HG03039 (cell line): ENCODE results near the gene XYLT1.
"Not testable (repeated sequence)": the region's sequence is repeated elsewhere in the genome, so short reads cannot be mapped to it uniquely, and the experiment has no call there.

Experiments
- ATAC-seq: cut with Tn5 transposase; IDR thresholded peaks from one replicate; pipeline ENCODE4 v1.9.1; 2021; ENCODE audit warnings: mild to moderate bottlenecking, moderate library complexity; ENCODE audit not compliant: unreplicated experiment

Gene XYLT1, protein sequence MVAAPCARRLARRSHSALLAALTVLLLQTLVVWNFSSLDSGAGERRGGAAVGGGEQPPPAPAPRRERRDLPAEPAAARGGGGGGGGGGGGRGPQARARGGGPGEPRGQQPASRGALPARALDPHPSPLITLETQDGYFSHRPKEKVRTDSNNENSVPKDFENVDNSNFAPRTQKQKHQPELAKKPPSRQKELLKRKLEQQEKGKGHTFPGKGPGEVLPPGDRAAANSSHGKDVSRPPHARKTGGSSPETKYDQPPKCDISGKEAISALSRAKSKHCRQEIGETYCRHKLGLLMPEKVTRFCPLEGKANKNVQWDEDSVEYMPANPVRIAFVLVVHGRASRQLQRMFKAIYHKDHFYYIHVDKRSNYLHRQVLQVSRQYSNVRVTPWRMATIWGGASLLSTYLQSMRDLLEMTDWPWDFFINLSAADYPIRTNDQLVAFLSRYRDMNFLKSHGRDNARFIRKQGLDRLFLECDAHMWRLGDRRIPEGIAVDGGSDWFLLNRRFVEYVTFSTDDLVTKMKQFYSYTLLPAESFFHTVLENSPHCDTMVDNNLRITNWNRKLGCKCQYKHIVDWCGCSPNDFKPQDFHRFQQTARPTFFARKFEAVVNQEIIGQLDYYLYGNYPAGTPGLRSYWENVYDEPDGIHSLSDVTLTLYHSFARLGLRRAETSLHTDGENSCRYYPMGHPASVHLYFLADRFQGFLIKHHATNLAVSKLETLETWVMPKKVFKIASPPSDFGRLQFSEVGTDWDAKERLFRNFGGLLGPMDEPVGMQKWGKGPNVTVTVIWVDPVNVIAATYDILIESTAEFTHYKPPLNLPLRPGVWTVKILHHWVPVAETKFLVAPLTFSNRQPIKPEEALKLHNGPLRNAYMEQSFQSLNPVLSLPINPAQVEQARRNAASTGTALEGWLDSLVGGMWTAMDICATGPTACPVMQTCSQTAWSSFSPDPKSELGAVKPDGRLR

DNA sequence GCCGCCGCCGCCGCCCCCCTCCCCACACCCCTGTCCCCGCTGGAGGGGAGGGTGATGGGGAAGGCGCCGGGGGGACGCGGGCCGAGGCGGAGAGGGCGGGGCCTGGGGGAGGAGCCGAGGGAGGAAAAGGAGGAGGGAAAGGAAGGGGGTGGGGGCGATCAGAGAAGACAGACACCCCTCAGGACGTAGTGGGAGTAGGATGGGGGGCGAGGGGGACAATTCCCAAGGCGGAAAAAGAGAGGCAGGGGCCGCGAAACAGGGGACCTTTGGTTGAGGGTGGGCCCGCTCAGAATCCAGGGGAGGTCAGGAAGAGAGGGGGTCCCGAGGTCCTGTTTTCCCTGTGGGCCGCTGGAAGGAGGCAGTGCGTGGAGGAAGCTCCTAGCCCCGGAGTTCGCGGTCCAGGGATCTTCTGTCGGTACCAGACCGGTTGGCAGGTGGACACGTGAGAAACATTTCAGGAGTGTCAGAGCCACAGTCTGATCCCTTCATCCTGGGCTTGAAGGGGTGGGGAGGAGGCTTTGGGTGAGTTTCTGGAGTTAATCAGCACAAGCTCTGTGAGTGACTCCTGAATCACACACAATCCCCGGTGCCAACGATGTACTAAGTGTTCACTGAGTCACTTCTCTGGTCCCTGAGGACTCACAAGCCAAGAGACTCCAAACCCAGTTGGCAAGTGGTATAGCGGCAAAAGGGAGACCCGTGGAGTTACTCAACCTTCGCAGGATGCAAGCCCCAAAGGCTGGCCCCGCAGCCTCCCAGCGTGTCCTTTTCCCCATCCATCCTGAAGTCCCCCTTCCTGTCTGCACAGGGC is at the start of gene XYLT1:
Gene XYLT1, minus strand, starts transcription at position 53 of the 811 bp plus-strand sequence. CDS start 164 bp downstream, outside the sequence.
- no peak for ATAC-seq

DNA sequence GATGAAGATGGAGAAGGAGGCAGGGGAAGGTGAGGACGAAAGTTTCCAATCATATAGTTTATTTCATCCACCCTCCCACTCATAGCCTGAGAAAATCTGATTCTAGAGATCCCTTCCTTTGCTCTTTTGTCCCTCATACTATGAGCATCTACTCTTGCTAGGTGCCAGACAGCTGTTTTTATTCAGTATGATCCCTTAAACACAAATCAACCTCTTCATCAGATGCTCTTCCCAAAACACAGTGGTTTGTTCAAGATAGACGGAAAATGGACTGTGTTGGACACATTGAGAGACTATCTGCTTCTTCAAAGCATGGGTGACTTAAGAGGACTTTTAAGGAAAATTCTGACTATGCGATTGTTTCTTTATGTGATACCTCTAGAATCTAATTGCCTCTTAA is 49.4 kb upstream of the XYLT1 start:
- ATAC-seq: no peak

DNA sequence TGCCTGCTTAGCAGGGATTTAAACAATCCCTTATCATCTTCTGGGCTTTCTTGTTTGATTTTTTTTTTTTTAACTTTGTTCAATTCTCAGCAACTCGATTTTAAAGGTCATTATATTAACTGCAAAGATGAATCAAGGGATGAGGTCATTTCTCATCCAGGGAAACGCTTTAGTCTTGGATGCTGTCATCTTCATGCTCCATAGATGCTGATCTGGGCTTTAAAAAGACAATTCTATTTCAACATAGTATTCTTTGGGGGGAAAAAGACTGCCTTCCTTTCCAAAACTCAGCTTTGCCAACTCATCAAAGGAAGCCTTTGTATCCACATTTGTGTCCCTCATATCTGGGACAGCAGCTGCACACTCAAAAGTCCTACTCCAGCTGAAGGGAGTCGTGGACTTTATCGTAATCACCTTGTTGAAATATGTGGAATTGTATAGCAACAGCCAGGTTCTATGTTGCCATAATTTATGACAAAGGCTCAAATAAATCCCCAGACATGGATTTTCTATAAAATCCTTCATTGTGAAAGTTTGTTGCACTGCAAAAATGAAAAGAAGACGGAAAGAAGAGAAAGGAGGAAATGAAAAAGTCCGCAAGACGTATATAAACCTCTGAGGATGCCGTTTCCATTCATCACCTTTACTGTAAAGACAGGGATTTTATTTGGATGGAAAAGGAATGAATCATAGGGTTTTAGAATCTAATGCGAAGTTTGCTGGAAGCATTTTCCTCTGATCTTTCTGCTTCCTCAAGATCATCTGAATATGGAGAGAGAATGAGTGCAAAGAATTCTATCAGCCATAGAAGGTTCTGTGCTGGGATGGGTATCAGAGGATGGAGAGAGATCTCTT is 48.6 kb upstream of the XYLT1 start:
- ATAC-seq: no peak

DNA sequence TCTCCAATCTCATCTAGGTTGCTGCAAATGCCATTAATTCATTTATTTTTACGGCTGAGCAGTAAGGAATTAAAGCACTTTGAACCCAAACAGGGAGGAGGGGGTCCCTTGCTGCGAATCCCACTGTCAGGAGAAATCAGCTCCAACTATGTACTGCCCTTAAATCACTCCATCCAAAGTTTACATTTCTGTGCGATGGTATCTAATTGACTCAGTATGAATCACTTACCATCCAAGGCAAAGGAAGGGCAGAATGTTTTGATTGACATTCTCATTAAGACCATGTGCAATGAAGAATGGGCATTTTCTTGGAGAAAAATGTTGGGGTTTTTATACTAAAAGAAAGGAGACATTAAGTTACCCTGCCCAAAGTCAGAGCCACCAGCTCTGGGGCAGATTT is 47.7 kb upstream of the XYLT1 start:
- no peak for ATAC-seq

DNA sequence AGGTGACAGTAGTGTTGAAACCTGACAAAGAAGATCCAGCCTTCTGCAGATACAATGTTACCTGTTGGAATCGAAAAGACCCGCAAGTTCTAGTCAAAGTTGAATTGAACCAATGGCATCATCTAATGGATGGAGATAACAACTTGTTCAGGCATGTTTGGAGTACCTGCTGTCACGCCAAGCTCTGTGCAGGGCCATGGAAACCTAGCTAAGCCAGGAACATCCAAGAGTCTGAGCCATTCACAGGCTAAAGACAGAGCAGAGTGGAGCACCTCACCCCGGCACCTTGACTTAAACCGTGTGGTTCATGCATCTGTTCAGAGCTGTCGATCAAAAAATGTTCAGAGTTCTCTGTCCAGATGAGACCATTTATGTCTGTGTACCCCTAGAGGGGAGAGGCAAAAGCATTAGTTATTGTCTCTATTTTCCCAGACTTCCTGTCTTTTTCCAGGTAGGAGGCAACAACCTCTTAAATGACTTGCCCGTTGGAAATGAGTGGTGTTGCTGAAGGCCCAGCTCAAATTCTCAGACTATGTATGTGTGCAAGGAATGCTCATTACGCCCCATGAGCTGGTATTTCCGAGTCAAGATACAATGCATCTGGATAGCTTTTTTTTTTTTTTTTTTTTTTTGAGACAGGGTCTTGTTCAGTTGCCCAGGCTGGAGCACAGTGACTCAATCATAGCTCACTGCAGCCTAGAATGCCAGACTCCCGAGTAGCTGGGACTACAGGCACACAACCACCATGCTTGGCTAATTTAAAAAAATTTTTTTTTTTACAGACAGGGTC is 44.9 kb upstream of the XYLT1 start:
- no peak for ATAC-seq

DNA sequence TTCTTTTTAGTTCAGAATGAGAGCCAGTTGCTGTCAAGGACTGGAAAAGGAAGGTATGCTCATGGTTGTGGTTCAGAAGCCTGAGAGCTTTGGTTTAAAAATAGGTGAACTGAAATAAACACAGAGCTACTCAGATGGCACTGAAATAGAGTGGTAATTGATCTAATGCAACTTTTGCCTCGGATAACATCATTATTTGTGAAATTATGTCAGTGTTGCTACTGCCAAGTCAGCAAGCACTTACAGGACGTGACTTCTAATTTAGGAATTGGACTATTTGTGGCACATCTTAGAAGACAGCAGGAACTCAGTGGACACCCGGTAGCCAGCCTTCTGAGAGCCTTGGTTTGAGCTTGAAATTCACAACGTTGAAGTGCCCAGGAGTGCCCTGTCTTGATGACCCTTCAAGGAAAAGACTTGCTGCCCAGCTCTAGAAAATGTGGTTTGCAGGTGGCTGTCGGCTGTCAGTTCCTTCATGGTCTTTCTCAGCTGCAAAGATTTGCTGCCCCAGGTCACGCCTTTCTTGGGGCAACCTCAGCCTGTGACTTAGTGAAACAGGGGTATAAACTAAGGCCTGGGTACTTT is 42.0 kb upstream of the XYLT1 start:
- no peak for ATAC-seq

DNA sequence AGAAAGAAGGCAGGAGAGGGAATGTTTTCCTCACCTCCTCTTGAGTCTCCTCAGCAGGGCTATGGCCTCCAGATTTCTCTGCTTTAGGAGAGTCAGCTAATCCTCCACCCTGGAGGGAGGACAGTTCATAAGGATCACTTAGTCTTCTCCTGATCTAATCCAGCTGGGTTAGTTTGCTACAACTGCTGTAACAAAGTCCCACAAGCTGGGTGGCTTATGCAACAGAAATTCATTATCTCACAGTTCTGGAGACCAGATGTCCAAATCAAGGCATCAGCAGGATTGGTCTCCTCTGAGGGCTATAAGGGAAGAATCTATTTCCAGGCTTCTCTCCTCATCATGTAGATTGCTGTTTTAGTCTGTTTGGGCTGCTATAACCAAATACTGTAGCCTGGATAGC is 40.6 kb upstream of the XYLT1 start:
- ATAC-seq: no peak

DNA sequence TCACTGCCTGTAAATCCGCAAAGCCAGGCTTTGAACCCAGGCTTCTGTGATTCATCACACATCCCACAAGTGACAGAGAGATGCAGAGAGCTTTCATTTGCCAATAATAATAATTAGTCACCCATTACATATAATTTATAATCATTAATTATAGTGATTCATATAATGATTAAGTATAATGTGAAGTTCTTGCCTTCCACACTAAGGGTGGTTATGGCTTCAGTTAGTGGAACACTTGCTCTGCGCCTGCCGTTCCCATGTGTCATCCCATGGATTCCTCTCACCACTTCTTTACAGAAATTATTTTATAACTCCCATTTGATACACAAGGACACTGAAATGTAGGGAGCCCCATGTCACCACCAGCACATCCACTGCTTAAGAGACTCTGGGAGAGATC is 39.8 kb upstream of the XYLT1 start:
- no peak for ATAC-seq

DNA sequence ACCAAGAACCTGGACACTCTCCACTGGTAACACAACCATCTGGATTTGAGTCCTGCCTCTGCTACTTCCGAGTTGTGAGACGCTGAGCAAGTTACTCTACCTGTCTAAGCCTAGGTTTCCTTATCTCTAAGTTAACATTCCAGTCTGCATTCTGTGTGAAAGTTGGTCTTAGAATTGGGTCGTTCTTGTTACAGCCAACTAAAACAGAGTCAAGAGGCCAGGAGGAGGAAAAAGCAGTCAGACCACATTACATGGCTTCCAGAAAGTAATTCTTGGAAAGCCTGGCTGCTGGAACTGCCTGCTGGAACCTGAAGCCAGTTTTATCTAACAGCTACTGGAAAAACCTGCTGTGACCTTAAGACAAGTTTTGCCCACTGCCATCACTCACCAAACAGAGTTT is 38.4 kb upstream of the XYLT1 start:
- ATAC-seq: no peak

DNA sequence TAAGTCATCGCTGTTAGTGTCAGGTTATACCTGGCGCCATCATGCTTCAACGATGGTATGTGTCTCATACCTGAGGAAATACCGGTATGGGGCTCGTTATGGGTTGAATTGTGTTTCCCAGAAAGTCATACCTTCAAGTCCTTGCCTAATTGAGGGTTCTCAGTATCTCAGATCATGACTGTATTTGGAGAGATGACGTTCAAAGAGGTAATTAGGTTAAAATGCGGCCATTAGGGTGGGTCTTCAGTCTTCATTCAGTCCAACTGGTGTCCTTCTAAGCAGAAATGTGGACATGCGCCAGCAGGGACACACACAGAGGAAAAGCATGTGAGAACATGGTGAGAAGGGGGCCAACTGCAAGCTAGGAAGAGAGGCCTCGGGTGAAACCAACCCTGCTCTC is 37.5 kb upstream of the XYLT1 start:
- no peak for ATAC-seq

DNA sequence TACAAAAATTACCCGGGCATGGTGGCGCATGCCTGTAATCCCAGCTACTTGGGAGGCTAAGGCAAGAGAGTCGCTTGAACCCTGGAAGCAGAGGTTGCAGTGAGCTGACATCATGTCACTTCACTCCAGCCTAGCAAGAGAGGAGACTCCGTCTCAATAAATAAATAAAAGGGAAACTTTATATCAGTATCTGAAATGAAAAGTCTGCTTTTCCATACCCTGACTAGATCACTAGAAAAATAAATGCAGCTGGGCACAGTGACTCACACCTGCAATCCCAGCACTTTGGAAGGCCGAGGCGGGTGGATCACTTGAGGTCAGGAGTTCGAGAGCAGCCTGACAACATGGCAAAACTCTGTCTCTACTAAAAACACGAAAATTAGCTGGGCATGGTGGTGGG is 36.8 kb upstream of the XYLT1 start:
- ATAC-seq: not testable (repeated sequence)

DNA sequence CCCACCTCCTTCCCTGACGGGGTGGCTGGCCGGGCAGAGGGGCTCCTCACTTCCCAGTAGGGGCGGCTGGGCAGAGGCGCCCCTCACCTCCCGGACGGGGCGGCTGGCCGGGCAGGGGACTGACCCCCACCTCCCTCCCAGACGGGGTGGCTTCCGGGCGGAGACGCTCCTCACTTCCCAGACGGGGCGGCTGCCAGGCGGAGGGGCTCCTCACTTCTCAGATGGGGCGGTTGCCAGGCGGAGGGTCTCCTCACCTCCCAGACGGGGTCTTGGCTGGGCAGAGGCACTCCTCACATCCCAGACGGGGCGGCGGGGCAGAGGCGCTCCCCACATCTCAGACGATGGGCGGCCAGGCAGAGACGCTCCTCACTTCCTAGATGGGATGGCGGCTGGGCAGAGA is 35.1 kb upstream of the XYLT1 start:
- not testable (repeated sequence) for ATAC-seq

DNA sequence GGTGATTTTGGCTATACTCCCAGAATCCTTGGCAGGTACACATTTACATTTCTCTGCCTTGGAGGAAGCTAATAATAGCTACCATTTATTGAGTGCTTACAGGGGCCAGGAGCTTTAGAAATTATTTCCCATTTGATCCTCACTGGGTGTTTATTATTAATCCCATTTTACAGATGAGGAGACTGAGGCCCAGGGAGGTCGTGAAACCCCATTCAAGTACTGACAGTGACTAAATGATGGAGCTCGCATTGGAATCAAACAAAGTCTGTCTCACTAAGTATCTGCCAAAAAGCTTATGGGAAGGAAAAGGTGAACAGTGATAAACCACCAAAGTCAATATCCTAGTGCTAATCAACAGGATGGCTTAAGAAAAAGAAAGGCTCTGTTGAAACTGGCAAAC is 33.3 kb upstream of the XYLT1 start:
- no peak for ATAC-seq

DNA sequence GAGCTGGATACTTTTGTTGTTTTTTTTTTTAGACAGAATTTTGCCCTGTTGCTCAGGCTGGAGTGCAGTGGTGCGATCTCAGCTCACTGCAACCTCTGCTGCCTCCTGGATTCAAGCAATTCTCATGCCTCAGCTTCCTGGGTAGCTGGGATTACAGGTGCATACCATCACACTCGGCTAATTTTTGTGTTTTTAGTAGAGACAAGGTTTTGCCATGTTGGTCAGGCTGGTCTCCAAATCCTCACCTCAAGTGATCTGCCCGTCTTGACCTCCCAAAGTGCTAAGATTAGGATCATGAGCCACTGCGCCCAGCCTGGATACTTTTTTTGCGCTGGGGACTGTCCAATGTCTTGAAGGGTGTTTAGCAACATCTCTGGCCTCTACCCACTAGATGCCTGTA is 32.6 kb upstream of the XYLT1 start:
- ATAC-seq: no peak

DNA sequence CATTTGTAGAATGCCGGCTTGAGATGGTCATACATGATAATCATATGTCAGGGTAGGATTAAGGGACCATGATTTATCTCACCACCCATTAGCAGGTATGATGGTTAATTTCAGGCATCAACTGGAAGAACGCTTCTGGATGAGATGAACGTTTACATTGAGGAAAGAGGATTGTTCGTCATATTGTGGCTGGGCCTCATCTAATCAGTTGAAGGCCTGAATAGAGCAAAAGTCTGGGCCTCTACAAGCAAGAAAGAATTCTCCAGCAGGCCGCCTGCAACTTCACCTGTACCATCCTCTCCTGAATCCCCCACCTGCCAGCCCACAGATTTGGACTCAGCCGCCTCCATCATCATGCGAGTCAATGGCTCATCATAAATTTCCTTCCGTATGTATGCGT is 30.6 kb upstream of the XYLT1 start:
- ATAC-seq: no peak

DNA sequence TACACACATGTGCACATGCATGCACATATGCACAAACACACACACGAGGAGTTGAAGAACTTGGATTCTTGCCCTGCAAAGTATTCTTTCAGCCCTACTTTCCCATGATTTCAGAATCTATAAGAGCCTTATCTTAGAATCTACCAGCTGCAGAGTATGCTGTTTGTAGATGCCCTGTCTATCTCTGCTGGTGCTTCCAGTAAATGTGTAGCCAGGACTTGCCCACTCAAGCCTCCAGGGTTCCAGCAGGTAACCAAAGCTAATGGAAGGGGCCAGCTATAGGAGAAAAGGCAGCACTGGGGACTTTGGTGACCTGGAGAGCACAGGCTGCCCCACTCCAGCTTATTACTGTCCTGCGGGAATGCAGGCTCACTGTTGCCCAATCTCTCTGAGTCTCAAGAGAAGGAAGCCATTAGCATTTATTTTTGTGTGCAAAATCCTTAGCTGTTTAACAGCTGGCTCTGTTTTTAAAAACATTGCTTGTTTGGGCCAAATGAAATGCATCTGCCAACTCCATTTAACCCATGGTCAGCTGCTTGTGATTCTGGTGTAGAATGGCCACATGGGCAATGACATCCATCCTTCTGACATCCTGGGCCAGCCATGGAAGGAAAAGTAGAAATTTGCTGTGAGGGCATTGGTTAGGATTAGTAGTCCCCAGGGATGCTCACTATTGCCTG is 28.6 kb upstream of the XYLT1 start:
- no peak for ATAC-seq

DNA sequence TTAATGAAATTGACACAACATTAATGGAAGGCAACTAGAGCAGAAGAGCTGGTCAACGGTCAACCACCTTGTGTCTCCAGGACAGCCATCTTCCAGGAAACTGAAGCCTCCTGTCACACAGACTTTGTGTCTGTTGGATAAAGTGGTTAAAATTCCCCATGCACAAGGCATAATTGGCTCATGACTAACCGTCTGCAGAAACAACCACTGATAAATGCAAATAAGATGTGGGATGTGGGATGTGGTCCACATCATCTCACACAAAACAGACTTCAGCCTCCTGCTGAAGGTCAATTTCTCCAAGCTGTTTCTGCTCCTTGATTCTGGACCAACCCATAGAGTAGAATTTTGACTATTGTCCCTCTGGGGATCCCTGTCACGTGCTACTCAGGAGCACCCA is 26.9 kb upstream of the XYLT1 start:
- ATAC-seq: no peak

DNA sequence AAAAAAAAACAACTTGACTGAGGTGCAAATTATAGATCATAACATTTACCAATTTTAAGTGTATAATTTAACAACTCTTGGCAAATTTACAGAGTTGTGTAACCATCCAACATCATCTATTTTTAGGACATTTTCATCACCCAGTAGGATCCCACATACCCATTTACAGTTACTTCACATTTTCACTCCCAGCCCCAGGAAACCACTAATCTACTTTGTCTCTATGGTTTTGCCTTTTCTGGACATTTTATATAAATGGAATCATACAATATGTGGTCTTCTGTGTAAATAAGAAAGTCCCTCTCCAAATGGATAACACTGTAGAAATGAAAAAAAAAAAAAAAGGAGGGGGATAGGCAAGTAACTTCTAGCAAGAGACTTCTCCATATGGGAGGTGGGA is 26.1 kb upstream of the XYLT1 start:
- no peak for ATAC-seq
